GM13977 (cell line): ENCODE results near the gene STK11IP.

Experiments used
- DNase-seq: peaks from one replicate; pipeline ENCODE4 v3.0.0; 2012; ENCODE audit warnings: low spot score
- CTCF ChIP-seq: IDR thresholded peaks from 2 replicates; pipeline ENCODE4 v1.5.1; 2012; ENCODE audit warnings: mild to moderate bottlenecking, control low read depth; ENCODE audit not compliant: insufficient read depth; ENCODE audit errors: extremely low read depth, missing control alignments
- in situ Hi-C: fragments of 300-500 bp; cut with MboI; formaldehyde crosslinking; loops from one replicate; pipeline ENCODE4 v1.12.0; 2022; ENCODE audit warnings: low sequenced_read_pairs, low pct_unique_long_range_greater_than_20kb, mixed read lengths, inconsistent platforms; ENCODE audit not compliant: unreplicated experiment

The STK11IP gene

GRCh38 chr2:219557791-219558785 is 39.6 kb upstream of the STK11IP start:
- in situ Hi-C loops = no loop called here
- TF ChIP-seq CTCF = no peak
- no peak for DNase-seq

- in situ Hi-C loops = no loop called here
- DNase-seq = no peak
- no peak for TF ChIP-seq CTCF
These were observed 38.3 kb upstream of the STK11IP start for GRCh38 chr2:219559156-219559915.

- peak; percentile 69 for TF ChIP-seq CTCF
- peak; percentile 80 for DNase-seq
- in situ Hi-C loops = no loop called here
These were observed 37.4 kb upstream of the STK11IP start for GRCh38 chr2:219560037-219560892.

- DNase-seq = no peak
- TF ChIP-seq CTCF = no peak
- in situ Hi-C loops = no loop called here
These were observed 36.8 kb upstream of the STK11IP start for GRCh38 chr2:219560893-219561178.

GRCh38 chr2:219561179-219562048 is 36.2 kb upstream of the STK11IP start:
- in situ Hi-C loops = no loop called here
- TF ChIP-seq CTCF = no peak
- no peak for DNase-seq
